ENCODE results near the gene TXNDC17. TPM values are rescaled to one million over a fixed set of nuclear protein-coding genes. Genes with fewer than 3 reads are reported as not detected.

TXNDC17 gene
- total RNA-seq, 1 experiment from 2014 or later = 75.4 TPM

DNA sequence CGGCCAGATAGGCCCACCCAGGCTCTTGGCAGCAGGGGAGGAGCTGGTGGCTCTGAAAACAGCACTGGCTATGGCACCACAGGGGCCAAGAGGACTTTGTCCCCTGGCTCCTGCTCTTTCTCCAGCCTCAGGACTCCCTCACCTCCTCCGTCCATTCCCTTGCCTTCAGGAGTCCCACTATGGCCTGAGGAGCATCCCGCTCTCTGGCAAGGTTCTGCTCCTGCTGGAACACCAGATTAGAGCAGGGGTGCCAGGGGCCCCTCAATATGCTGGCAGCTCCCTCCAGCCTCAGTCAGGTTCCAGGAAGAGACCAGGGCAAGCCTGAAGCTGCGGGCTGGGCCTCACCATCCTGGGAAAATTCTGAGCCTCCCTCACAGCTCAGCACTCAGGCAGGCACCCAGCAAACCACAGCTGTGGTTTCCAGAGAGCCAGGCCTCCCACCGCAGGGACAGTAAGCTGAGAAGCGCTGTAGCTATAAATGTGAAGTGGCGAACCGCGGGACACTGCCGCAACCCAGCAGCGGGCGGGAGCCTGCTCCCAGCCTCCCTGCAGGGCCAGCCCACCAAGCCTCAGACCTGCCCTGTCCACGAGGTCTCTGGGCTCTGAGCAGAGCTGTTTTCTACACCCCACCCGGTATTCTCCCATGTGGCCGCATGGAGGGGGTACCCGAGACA is 36.4 kb downstream of the TXNDC17 start:
- H3K79me2 ChIP-seq (ENCODE audit: low read length) = no peaks in the 10 kb centered on the region
- H4K20me1 ChIP-seq (ENCODE audit: insufficient read depth, low read depth, low read length) = peaks cover 14% of the 10 kb centered on the region; the same call in 1 of the 2 replicates
- no peak for DNase-seq
- no peak overlapping the region for H3K9ac ChIP-seq (ENCODE audit: low read length)
- no peak overlapping the region for H3K4me2 ChIP-seq (ENCODE audit: low read depth, low read length, poor library complexity, severe bottlenecking)
- no peak overlapping the region for H2AFZ ChIP-seq (ENCODE audit: low read length)
- peaks cover 4% of the 10 kb centered on the region; the same call in 1 of the 2 replicates for H3K4me1 ChIP-seq (ENCODE audit: low read length)
- H3K4me3 ChIP-seq (ENCODE audit: low read length) = no peak overlapping the region
- no peaks in the 10 kb centered on the region for H3K9me3 ChIP-seq (ENCODE audit: low read length)
- no peaks in the 10 kb centered on the region for H3K36me3 ChIP-seq (ENCODE audit: insufficient read depth, low read length)
- no peaks in the 10 kb centered on the region for H3K27me3 ChIP-seq (ENCODE audit: low read length)
- H3K9me2 ChIP-seq (replicated peaks; ENCODE audit: insufficient read depth, low read length) = no peaks in the 10 kb centered on the region
- no peak overlapping the region for H3K27ac ChIP-seq (ENCODE audit: low read length)

DNA sequence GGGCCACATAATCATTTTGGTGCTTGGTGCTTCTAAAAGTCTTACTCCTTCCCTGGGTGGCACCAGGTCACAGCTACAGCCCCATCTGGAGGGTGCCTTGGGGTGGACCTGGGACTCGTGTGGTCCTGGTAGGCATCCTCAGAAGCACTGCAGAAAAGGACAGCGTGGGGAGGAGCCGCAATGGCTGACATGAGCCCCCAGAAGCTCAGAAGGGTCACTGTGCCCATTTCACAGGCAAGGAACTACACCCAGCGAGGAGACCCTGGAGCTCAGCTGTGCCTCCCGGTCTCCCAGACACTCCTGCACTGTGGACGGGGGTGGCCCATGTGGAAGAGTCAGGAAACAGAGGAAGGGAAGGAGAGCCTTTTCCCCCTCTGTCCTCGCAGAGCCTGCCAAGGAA is 37.1 kb downstream of the TXNDC17 start:
- Histone ChIP-seq H3K4me2 (ENCODE audit: low read depth, low read length, poor library complexity, severe bottlenecking) (no peak overlapping the region), H3K4me1 (ENCODE audit: low read length) (peaks cover 4% of the 10 kb centered on the region; the same call in 1 of the 2 replicates), H3K27ac (ENCODE audit: low read length) (no peak overlapping the region), H3K9me3 (ENCODE audit: low read length) (no peaks in the 10 kb centered on the region), H3K9ac (ENCODE audit: low read length) (no peak overlapping the region), H2AFZ (ENCODE audit: low read length) (no peak overlapping the region), H3K9me2 (replicated peaks; ENCODE audit: insufficient read depth, low read length) (no peaks in the 10 kb centered on the region), H3K4me3 (ENCODE audit: low read length) (no peak overlapping the region), H4K20me1 (ENCODE audit: insufficient read depth, low read depth, low read length) (peaks cover 14% of the 10 kb centered on the region; the same call in 1 of the 2 replicates), H3K79me2 (ENCODE audit: low read length) (no peaks in the 10 kb centered on the region), H3K27me3 (ENCODE audit: low read length) (no peaks in the 10 kb centered on the region), H3K36me3 (ENCODE audit: insufficient read depth, low read length) (no peaks in the 10 kb centered on the region)
- no peak for DNase-seq

DNA sequence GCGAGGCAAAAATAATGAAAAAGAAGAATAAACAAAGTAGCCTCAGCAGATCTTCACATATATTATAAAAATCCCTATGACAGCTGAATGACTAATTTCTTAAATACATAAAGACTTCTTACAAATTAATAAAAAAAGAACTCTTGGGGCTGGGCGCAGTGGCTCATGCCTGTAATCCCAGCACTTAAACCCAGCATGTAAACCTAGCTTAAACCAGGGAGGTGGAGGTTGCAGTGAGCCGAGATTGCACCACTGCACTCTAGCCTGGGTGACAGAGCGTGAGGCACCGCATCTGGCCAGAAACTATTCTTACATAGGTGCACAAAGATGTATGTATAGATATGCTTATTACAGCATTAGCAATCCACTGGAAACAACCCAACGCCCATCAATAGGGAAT is 38.4 kb downstream of the TXNDC17 start:
- no peaks in the 10 kb centered on the region for H3K9me2 ChIP-seq (replicated peaks; ENCODE audit: insufficient read depth, low read length)
- no peak overlapping the region for H3K27ac ChIP-seq (ENCODE audit: low read length)
- no peaks in the 10 kb centered on the region for H3K36me3 ChIP-seq (ENCODE audit: insufficient read depth, low read length)
- no peaks in the 10 kb centered on the region for H3K79me2 ChIP-seq (ENCODE audit: low read length)
- H3K9ac ChIP-seq (ENCODE audit: low read length) = no peak overlapping the region
- no peaks in the 10 kb centered on the region for H3K27me3 ChIP-seq (ENCODE audit: low read length)
- peaks cover 4% of the 10 kb centered on the region; the same call in 1 of the 2 replicates for H3K4me1 ChIP-seq (ENCODE audit: low read length)
- no peak overlapping the region for H3K4me3 ChIP-seq (ENCODE audit: low read length)
- no peak for DNase-seq
- no peak overlapping the region for H3K4me2 ChIP-seq (ENCODE audit: low read depth, low read length, poor library complexity, severe bottlenecking)
- H3K9me3 ChIP-seq (ENCODE audit: low read length) = no peaks in the 10 kb centered on the region
- H4K20me1 ChIP-seq (ENCODE audit: insufficient read depth, low read depth, low read length) = peaks cover 14% of the 10 kb centered on the region; the same call in 1 of the 2 replicates
- no peak overlapping the region for H2AFZ ChIP-seq (ENCODE audit: low read length)

DNA sequence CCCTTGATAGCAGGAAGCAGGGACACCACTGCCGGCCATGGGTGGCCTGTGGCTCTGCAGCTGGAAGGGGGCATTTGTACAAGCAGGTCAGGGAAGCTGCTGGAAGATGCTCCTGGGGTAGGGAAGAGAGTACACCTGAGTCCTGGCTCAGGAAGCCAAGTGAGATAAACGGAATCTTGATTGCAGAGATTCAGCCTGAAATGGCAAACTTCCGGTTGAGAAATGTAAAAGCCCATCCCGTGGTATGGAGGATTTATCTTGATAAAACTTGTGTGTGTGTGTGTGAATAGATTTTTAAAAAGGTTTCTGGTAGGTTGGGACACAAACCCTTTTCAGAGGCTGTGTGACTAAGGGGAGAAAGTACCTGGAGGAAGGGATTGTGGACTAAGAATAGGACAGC is 40.3 kb downstream of the TXNDC17 start:
- Histone ChIP-seq H3K36me3 (ENCODE audit: insufficient read depth, low read length) (no peaks in the 10 kb centered on the region), H3K4me3 (ENCODE audit: low read length) (no peak overlapping the region), H3K9me2 (replicated peaks; ENCODE audit: insufficient read depth, low read length) (no peaks in the 10 kb centered on the region), H3K27ac (ENCODE audit: low read length) (no peak overlapping the region), H3K4me1 (ENCODE audit: low read length) (peaks cover 4% of the 10 kb centered on the region; the same call in 1 of the 2 replicates), H3K27me3 (ENCODE audit: low read length) (no peaks in the 10 kb centered on the region), H3K4me2 (ENCODE audit: low read depth, low read length, poor library complexity, severe bottlenecking) (no peak overlapping the region), H3K9ac (ENCODE audit: low read length) (no peak overlapping the region), H2AFZ (ENCODE audit: low read length) (no peak overlapping the region), H3K79me2 (ENCODE audit: low read length) (no peaks in the 10 kb centered on the region), H3K9me3 (ENCODE audit: low read length) (no peaks in the 10 kb centered on the region), H4K20me1 (ENCODE audit: insufficient read depth, low read depth, low read length) (peaks cover 7% of the 10 kb centered on the region; the same call in 1 of the 2 replicates)
- no peak for DNase-seq

DNA sequence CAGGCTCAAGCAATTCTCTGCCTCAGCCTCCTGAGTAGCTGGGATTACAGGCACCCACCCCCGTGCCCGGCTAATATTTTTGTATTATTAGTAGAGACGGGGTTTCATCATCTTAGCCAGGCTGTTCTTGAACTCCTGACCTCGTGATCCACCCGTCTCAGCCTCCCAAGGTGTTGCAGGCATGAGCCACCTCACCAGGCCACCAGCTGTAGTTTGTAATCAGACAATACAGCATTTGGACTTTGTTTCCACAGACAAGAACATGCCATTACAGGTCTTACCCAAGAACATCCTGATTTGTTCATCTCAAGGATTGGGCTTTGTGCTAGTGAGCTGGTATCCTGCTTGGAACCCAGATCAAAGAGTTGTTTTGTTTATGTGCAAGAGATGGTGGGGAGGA is 40.8 kb downstream of the TXNDC17 start:
- no peaks in the 10 kb centered on the region for H3K36me3 ChIP-seq (ENCODE audit: insufficient read depth, low read length)
- H3K27ac ChIP-seq (ENCODE audit: low read length) = no peak overlapping the region
- no peak overlapping the region for H2AFZ ChIP-seq (ENCODE audit: low read length)
- H3K9me3 ChIP-seq (ENCODE audit: low read length) = no peaks in the 10 kb centered on the region
- H3K9ac ChIP-seq (ENCODE audit: low read length) = no peak overlapping the region
- H3K4me2 ChIP-seq (ENCODE audit: low read depth, low read length, poor library complexity, severe bottlenecking) = no peak overlapping the region
- H3K9me2 ChIP-seq (replicated peaks; ENCODE audit: insufficient read depth, low read length) = no peaks in the 10 kb centered on the region
- DNase-seq = no peak
- no peaks in the 10 kb centered on the region for H3K79me2 ChIP-seq (ENCODE audit: low read length)
- peaks cover 4% of the 10 kb centered on the region; the same call in 1 of the 2 replicates for H3K4me1 ChIP-seq (ENCODE audit: low read length)
- no peaks in the 10 kb centered on the region for H3K27me3 ChIP-seq (ENCODE audit: low read length)
- H4K20me1 ChIP-seq (ENCODE audit: insufficient read depth, low read depth, low read length) = peaks cover 3% of the 10 kb centered on the region; the same call in 1 of the 2 replicates
- H3K4me3 ChIP-seq (ENCODE audit: low read length) = no peak overlapping the region

DNA sequence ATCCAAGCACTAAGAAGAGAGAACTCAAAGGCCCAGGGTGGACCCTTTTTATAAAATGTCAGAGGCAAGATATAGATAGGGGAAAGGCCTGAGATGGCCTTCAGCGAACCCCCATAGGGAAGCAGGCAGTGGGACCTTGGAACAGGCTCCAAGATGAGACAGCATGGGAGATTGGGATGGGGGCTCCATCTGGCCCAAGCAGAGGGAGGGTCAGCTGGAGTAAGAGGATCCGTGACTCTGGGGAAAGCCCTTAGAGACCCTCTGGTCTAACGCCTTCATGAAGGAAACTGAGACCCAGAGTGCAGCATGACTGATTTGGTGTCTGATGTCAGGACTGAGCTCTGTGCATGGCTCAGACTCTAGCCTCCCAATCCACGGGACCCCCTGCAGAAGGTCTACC is 41.5 kb downstream of the TXNDC17 start:
- Histone ChIP-seq H2AFZ (ENCODE audit: low read length) (no peak overlapping the region), H3K27me3 (ENCODE audit: low read length) (no peaks in the 10 kb centered on the region), H4K20me1 (ENCODE audit: insufficient read depth, low read depth, low read length) (no peaks in the 10 kb centered on the region), H3K4me2 (ENCODE audit: low read depth, low read length, poor library complexity, severe bottlenecking) (no peak overlapping the region), H3K9me3 (ENCODE audit: low read length) (no peaks in the 10 kb centered on the region), H3K9ac (ENCODE audit: low read length) (no peak overlapping the region), H3K4me1 (ENCODE audit: low read length) (no peaks in the 10 kb centered on the region; the same call in 1 of the 2 replicates), H3K9me2 (replicated peaks; ENCODE audit: insufficient read depth, low read length) (no peaks in the 10 kb centered on the region), H3K79me2 (ENCODE audit: low read length) (no peaks in the 10 kb centered on the region), H3K36me3 (ENCODE audit: insufficient read depth, low read length) (no peaks in the 10 kb centered on the region), H3K27ac (ENCODE audit: low read length) (no peak overlapping the region), H3K4me3 (ENCODE audit: low read length) (no peak overlapping the region)
- no peak for DNase-seq

DNA sequence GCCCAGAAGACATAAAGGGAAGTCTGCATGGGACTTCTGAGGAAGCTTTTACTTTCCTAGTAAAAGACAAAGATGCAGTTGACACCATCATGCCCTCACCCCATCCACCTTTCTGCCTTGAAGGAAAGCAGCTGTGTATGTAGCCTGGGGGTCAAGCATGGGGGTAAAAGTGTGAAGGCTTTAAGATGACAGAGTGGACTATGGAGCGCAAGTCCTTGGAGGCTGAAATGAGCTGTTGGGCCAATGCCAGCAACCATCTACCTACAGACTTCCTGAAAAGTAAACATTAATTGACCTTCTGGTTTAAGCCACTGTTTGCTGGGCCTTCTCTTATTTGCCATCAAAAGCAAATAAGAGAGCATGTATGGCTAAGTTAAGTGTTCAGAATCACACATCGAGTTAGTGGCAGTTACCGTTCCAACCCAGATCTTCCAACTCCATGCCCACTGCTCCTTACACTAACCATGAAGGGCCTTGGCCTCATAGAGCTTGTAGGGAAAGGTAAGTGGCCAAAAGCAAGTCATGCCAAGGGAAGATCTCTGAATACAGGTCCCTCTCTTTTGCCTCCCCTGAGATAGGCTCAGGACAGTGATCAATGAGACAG is 42.3 kb downstream of the TXNDC17 start:
- H3K9ac ChIP-seq (ENCODE audit: low read length) = no peak overlapping the region
- H3K9me3 ChIP-seq (ENCODE audit: low read length) = no peaks in the 10 kb centered on the region
- no peak for DNase-seq
- no peaks in the 10 kb centered on the region for H3K9me2 ChIP-seq (replicated peaks; ENCODE audit: insufficient read depth, low read length)
- H3K4me2 ChIP-seq (ENCODE audit: low read depth, low read length, poor library complexity, severe bottlenecking) = no peak overlapping the region
- no peak overlapping the region for H2AFZ ChIP-seq (ENCODE audit: low read length)
- H3K4me1 ChIP-seq (ENCODE audit: low read length) = no peaks in the 10 kb centered on the region
- H3K27me3 ChIP-seq (ENCODE audit: low read length) = no peaks in the 10 kb centered on the region
- H3K36me3 ChIP-seq (ENCODE audit: insufficient read depth, low read length) = no peaks in the 10 kb centered on the region
- H3K27ac ChIP-seq (ENCODE audit: low read length) = no peak overlapping the region
- no peaks in the 10 kb centered on the region for H4K20me1 ChIP-seq (ENCODE audit: insufficient read depth, low read depth, low read length)
- no peaks in the 10 kb centered on the region for H3K79me2 ChIP-seq (ENCODE audit: low read length)
- H3K4me3 ChIP-seq (ENCODE audit: low read length) = no peak overlapping the region

DNA sequence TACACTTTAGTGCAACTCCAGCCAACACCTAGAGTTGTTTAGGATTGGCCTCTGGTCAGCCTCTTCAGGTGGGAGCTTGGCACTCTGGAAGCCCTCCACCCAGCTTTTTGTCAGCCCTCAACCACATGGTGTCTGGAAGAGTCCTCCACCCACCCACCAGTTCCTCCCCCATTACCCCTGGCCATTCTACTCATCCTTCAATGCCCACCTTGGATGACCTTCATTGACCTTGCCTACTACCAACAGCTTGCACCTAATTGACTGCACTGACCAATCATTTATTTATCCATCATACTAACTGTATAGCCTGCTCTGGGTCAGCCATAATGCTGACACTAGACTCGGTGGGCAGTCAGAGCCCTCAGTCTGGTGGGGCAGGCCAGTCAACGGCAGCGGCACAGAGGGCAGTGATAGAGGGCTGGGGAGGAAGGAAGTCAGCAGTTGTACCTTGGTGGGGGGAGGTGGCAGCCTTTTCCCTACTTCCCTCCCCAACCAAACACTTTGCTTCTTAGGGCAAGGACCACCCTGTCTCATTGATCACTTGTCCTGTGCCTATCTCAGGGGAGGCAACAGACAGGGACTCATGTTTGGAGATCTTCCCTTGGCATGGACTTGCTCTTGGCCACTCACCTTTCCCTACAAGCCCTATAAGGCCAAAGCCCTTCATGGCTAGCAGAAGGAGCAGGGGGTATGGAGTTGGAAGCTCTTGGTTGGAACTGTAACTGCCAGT is 43.0 kb downstream of the TXNDC17 start:
- Histone ChIP-seq H3K4me3 (ENCODE audit: low read length) (no peak overlapping the region), H3K4me1 (ENCODE audit: low read length) (no peaks in the 10 kb centered on the region), H3K9me2 (replicated peaks; ENCODE audit: insufficient read depth, low read length) (no peaks in the 10 kb centered on the region), H3K27me3 (ENCODE audit: low read length) (no peaks in the 10 kb centered on the region), H3K4me2 (ENCODE audit: low read depth, low read length, poor library complexity, severe bottlenecking) (no peak overlapping the region), H3K9ac (ENCODE audit: low read length) (no peak overlapping the region), H3K79me2 (ENCODE audit: low read length) (no peaks in the 10 kb centered on the region), H2AFZ (ENCODE audit: low read length) (no peak overlapping the region), H3K27ac (ENCODE audit: low read length) (no peak overlapping the region), H3K9me3 (ENCODE audit: low read length) (no peaks in the 10 kb centered on the region), H3K36me3 (ENCODE audit: insufficient read depth, low read length) (no peaks in the 10 kb centered on the region), H4K20me1 (ENCODE audit: insufficient read depth, low read depth, low read length) (no peaks in the 10 kb centered on the region)
- no peak for DNase-seq

Data from Karpas-422 (cell line).